WTC11 (cell line): ENCODE measurements around the gene TP73. TPM values are rescaled to one million over a fixed set of nuclear protein-coding genes. Genes with fewer than 3 reads are reported as not detected.

Experiments
- ATAC-seq: fragments of 200-7000 bp; cut with Tn5 transposase; 2 replicates; pipeline ENCODE4 v1.10.0; 2021; ENCODE audit warnings: mild to moderate bottlenecking, moderate library complexity
- CTCF ChIA-PET: fragments of 300-600 bp; sonication (Branson Sonifier 250); formaldehyde crosslinking; loops from one replicate; lab custom pipeline; 2021; ENCODE audit warnings: antibody characterized with exemption; lab: Charles Lee
- POLR2A ChIA-PET: fragments of 350-600 bp; sonication (Branson Sonifier 250); formaldehyde crosslinking; loops from one replicate; lab custom pipeline; 2021; ENCODE audit warnings: antibody characterized with exemption; lab: Charles Lee
- DNase-seq: peaks from one replicate; pipeline ENCODE4 v3.0.0; 2021; ENCODE audit warnings: low spot score
- H3K27ac Mint-ChIP-seq: 2 replicates; pipeline ENCODE4 v1.8.0; 2021; ENCODE audit warnings: mixed read lengths
- H3K27me3 Mint-ChIP-seq: 2 replicates; pipeline ENCODE4 v1.8.0; 2021; ENCODE audit warnings: low read depth, mild to moderate bottlenecking, moderate library complexity, mixed read lengths
- H3K36me3 Mint-ChIP-seq: 2 replicates; pipeline ENCODE4 v1.8.0; 2021; ENCODE audit warnings: mixed read lengths
- H3K4me1 Mint-ChIP-seq: 2 replicates; pipeline ENCODE4 v1.8.0; 2022; ENCODE audit warnings: mixed read lengths
- H3K4me3 Mint-ChIP-seq: 2 replicates; pipeline ENCODE4 v1.8.0; 2021; ENCODE audit warnings: mild to moderate bottlenecking, moderate library complexity, mixed read lengths
- H3K9me3 Mint-ChIP-seq: 2 replicates; pipeline ENCODE4 v1.8.0; 2021; ENCODE audit warnings: mixed read lengths
- ARID4B ChIP-seq: sonication (generic); formaldehyde crosslinking; IDR thresholded peaks from 2 replicates; pipeline ENCODE4 v1.8.0; 2023; ENCODE audit warnings: missing genetic modification reagents, mild to moderate bottlenecking, borderline replicate concordance
- ATF1 ChIP-seq: sonication (generic); formaldehyde crosslinking; IDR thresholded peaks from 2 replicates; pipeline ENCODE4 v1.8.1; 2023; ENCODE audit warnings: mild to moderate bottlenecking, moderate library complexity, missing genetic modification reagents
- CREB1 ChIP-seq: sonication (generic); formaldehyde crosslinking; IDR thresholded peaks from 2 replicates; pipeline ENCODE4 v1.8.0; 2023; ENCODE audit warnings: mild to moderate bottlenecking, missing genetic modification reagents
- ETV6 ChIP-seq: sonication (generic); formaldehyde crosslinking; IDR thresholded peaks from 2 replicates; pipeline ENCODE4 v1.8.1; 2022; ENCODE audit warnings: mild to moderate bottlenecking, missing genetic modification reagents
- FOXP1 ChIP-seq: sonication (generic); formaldehyde crosslinking; IDR thresholded peaks from 2 replicates; pipeline ENCODE4 v1.8.0; 2022; ENCODE audit warnings: missing genetic modification reagents, mild to moderate bottlenecking, moderate library complexity, borderline replicate concordance
- JUN ChIP-seq: sonication (generic); formaldehyde crosslinking; IDR thresholded peaks from 2 replicates; pipeline ENCODE4 v1.8.0; 2023; ENCODE audit warnings: mild to moderate bottlenecking, missing genetic modification reagents
- STAT6 ChIP-seq: sonication (generic); formaldehyde crosslinking; conservative IDR thresholded peaks from 2 replicates; pipeline ENCODE4 v1.8.1; 2023; ENCODE audit warnings: mild to moderate bottlenecking, low read depth, missing genetic modification reagents, moderate library complexity
- ZNF423 ChIP-seq: fragments of 250-450 bp; sonication (Bioruptor Pico); IDR thresholded peaks from 2 replicates; pipeline ENCODE4 v2.1.2; 2022; ENCODE audit warnings: mild to moderate bottlenecking, moderate library complexity
- ZNF425 ChIP-seq: fragments of 250-450 bp; sonication (Bioruptor Pico); conservative IDR thresholded peaks from 2 replicates; pipeline ENCODE4 v1.9.0; 2021; ENCODE audit warnings: mild to moderate bottlenecking
- ZNF512 ChIP-seq: sonication (generic); formaldehyde crosslinking; IDR thresholded peaks from 2 replicates; pipeline ENCODE4 v1.8.1; 2022; ENCODE audit warnings: missing genetic modification reagents, borderline replicate concordance
- ZNF671 ChIP-seq: fragments of 250-450 bp; sonication (Bioruptor Pico); IDR thresholded peaks from 2 replicates; pipeline ENCODE4 v1.8.0; 2021; ENCODE audit warnings: mild to moderate bottlenecking
- total RNA-seq: library from RNA; stranded (reverse); gene quantifications from 3 replicates; pipeline ENCODE4 v1.2.3, GENCODE V29; 2021
- TF ChIP-seq, protein P1 (sequence below): fragments of 250-450 bp; sonication (Bioruptor Pico); IDR thresholded peaks from 2 replicates; pipeline ENCODE4 v2.1.2; 2022; ENCODE audit warnings: mild to moderate bottlenecking, moderate library complexity

TP73 gene
- total RNA-seq, 1 experiment from 2014 or later = 5.7 TPM

DNA sequence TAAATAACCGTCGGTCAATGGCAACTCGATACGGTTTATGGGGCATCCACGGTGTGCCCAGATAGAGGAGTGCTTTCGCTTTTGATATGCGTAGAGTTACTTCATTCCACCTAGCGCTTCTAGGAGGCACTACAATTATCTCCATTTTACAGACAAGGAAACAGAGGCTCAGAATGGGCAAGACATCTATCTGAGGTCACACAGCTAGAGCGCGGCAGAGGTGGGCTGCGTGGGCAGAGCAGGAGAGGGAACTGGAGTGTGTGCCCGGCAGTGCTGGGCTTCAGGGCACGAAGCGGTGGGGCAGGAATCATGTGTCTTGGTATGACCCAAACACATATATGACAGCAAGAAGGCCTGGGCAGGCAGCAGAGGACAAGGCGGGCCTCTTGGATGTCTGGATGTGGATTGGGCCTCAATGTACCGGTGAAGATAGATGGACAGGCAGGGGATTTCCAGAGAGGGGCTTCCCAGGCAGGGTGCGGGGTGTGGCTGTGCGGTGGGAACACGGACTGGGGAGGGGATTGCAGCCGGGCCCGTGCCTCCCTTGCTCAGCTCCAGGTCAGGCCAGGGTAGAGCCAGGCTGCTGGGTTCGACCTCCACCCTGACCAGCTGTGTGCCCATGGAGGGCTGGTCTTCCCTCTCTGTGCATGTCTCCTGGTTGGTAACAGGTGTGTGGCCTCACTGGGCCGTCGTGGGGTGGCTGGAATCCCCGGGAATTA lies 21.2 kb downstream of the TP73 start (continued):
- TF ChIP-seq STAT6 (CRISPR knock-in tag) = no peak
- TF ChIP-seq ZNF671 (CRISPR knock-in tag) = no peak
- TF ChIP-seq ZNF425 (CRISPR knock-in tag) = no peak
- no peak for TF ChIP-seq ETV6
- TF ChIP-seq ZNF512 (CRISPR knock-in tag) = no peak
- no peak for TF ChIP-seq CREB1 (CRISPR knock-in tag)
- TF ChIP-seq ZNF423 (CRISPR knock-in tag) = no peak
- TF ChIP-seq ARID4B (CRISPR knock-in tag) = no peak
- no peak for TF ChIP-seq JUN

DNA sequence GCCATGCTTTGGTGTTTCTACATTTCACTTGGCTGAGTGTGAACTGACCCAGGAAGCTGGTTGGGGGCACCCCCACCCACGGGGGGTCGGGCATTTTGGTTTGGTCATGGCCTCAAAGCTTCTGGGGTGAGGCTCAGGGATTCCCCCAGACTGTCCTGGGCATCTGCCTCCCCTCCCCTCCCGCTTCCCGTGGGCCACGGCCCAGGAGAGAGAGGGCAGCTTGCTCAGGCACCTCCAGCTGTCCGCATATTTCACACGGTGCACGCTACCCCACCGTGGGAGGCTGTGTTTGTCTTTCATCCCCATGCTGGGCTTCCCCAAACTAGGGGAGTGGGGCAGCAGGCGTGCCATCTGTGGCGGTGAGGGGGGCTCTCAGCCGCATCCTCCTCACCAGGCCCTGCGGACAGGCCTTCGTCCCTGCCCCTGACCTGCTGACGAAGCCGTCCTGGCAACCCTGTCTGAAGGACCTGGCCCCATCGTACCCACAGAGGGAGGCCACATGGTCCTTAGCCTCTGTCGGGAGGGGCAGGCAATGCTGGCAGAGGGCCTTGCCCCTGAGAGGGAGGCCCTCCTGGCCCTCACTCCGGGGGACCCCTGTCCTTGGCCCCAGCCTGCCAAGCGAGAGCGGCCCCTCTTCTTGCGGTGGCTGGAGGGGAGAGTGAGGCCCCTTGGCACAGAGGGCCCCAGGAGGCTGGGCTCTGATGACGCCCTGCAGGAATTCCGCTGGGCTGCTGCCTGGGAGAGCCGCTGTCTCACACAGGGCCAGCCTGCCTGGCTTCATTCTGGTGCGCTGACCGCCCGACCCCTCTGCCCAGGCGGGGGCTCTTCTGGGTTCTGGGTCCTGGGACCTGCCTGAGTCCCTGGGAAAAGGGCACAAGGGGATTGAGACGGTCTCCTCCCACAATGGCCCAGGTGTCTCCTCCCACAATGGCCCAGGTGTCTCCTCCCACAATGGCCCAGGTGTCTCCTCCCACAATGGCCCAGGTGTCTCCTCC lies 22.1 kb downstream of the TP73 start:
- POLR2A ChIA-PET = no interaction called here
- Mint-ChIP-seq H3K27ac (no peak overlapping the region), H3K4me3 (no peak overlapping the region), H3K4me1 (peaks cover 31% of the 10 kb centered on the region), H3K27me3 (no peaks in the 10 kb centered on the region; the same call in 1 of the 2 replicates)
- peak; percentile 73 for ATAC-seq
- peak; percentile 63 for DNase-seq
- TF ChIP-seq FOXP1 (CRISPR knock-in tag) (0 out of 2 replicates have a peak, but pooled peaks have one; percentile 25), ATF1 (CRISPR knock-in tag) (no peak)
- TF ChIP-seq, protein P1, sequence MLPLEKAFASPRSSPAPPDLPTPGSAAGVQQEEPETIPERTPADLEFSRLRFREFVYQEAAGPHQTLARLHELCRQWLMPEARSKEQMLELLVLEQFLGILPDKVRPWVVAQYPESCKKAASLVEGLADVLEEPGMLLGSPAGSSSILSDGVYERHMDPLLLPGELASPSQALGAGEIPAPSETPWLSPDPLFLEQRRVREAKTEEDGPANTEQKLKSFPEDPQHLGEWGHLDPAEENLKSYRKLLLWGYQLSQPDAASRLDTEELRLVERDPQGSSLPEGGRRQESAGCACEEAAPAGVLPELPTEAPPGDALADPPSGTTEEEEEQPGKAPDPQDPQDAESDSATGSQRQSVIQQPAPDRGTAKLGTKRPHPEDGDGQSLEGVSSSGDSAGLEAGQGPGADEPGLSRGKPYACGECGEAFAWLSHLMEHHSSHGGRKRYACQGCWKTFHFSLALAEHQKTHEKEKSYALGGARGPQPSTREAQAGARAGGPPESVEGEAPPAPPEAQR = no peak
- TF ChIP-seq, all 79 proteins: peak for 1
- Mint-ChIP-seq H3K9me3 (no peaks in the 10 kb centered on the region), H3K36me3 (no peaks in the 10 kb centered on the region)
- CTCF ChIA-PET = no interaction called here
